Right lung (tissue), 5 donors: ENCODE measurements around the gene LYRM1. TPM values are rescaled to one million over a fixed set of nuclear protein-coding genes. Genes with fewer than 3 reads are reported as not detected.

Experiments
- DNase-seq, 2 donors: peaks; one replicate each; pipeline ENCODE4 v3.0.0-alpha.2; 2013
- polyA plus RNA-seq, 5 donors: library from polyadenylated mRNA; unstranded; fragments of 120-200 nt; gene quantifications; one replicate each; pipeline versions ENCODE4 v1.2.1 to v1.2.3, GENCODE V29; 2013; ENCODE audit warnings: inconsistent platforms in 1 of 5, low replicate concordance in 1 of 5; ENCODE audit not compliant: insufficient read length in 5 of 5, insufficient read depth in 1 of 5

Gene LYRM1
- polyA plus RNA-seq, 5 donors, result 25.5 to 33.4 (median 30.2) TPM

- no peak for DNase-seq
These were observed 883 bp upstream of the LYRM1 start for GRCh38 chr16:20899477-20900298.

GRCh38 chr16:20901068-20901435, 481 bp downstream of the LYRM1 start:
- DNase-seq, result no peak

GRCh38 chr16:20901436-20902112, 1.0 kb downstream of the LYRM1 start:
- DNase-seq, result peak; percentile 64 to 72

- no peak for DNase-seq
These were observed 1.9 kb downstream of the LYRM1 start for GRCh38 chr16:20902426-20902825.

GRCh38 chr16:20903116-20903898, 2.7 kb downstream of the LYRM1 start:
- no peak for DNase-seq

GRCh38 chr16:20903899-20904506, 3.4 kb downstream of the LYRM1 start:
- DNase-seq, result no peak

GRCh38 chr16:20904507-20905081, 4.0 kb downstream of the LYRM1 start:
- no peak for DNase-seq

- DNase-seq, result no peak
These were observed 5.0 kb downstream of the LYRM1 start for GRCh38 chr16:20905576-20905975.

- peak in 1 of 2 donors; percentile 18 for DNase-seq
These were observed 6.0 kb downstream of the LYRM1 start for GRCh38 chr16:20906341-20907255.

- no peak for DNase-seq
These were observed 10.3 kb downstream of the LYRM1 start for GRCh38 chr16:20910781-20911321.

- DNase-seq, result no peak
These were observed 10.8 kb downstream of the LYRM1 start for GRCh38 chr16:20911361-20911760.

GRCh38 chr16:20916289-20916688, 15.7 kb downstream of the LYRM1 start:
- DNase-seq, result no peak

GRCh38 chr16:20916942-20917341, 16.4 kb downstream of the LYRM1 start:
- no peak for DNase-seq

- DNase-seq, result no peak
These were observed 18.1 kb downstream of the LYRM1 start for GRCh38 chr16:20918486-20919239.

GRCh38 chr16:20920091-20920490, 19.5 kb downstream of the LYRM1 start:
- no peak for DNase-seq

GRCh38 chr16:20920799-20921198, 20.2 kb downstream of the LYRM1 start:
- no peak for DNase-seq

GRCh38 chr16:20923876-20924275, 23.3 kb downstream of the LYRM1 start:
- no peak for DNase-seq

- no peak for DNase-seq
These were observed 25.2 kb downstream of the LYRM1 start for GRCh38 chr16:20925751-20926150.

- DNase-seq, result no peak
These were observed 28.3 kb downstream of the LYRM1 start for GRCh38 chr16:20928774-20929411.
